Measurements from ENCODE around the gene PSMA4.
"Not testable (repeated sequence)": the region's sequence is repeated elsewhere in the genome, so short reads cannot be mapped to it uniquely, and the experiment has no call there.

The PSMA4 gene

GRCh38 chr15:78540141-78540870 is at the start of gene PSMA4:
Gene PSMA4 (plus strand): TSS chr15:78540444. CDS start chr15:78541928, 1,484 bp downstream.
- FAIRE-seq: no peak

- no peak for FAIRE-seq
Observed at GRCh38 chr15:78492872-78493271, 47.4 kb upstream of the PSMA4 start.

GRCh38 chr15:78501857-78502256 is 38.4 kb upstream of the PSMA4 start:
- no peak for FAIRE-seq

- FAIRE-seq: no peak
Observed at GRCh38 chr15:78502641-78503040, 37.6 kb upstream of the PSMA4 start.

- FAIRE-seq: peak; percentile 99
Observed at GRCh38 chr15:78506971-78507830, 33.0 kb upstream of the PSMA4 start, which contains the start of gene HYKK. Gene HYKK (plus strand): TSS chr15:78507577. CDS start chr15:78513089, 5,512 bp downstream.

GRCh38 chr15:78507831-78508160 is 32.4 kb upstream of the PSMA4 start:
- no peak for FAIRE-seq

GRCh38 chr15:78508272-78508671 is 32.0 kb upstream of the PSMA4 start:
- no peak for FAIRE-seq

- no peak for FAIRE-seq
Observed at GRCh38 chr15:78509726-78510312, 30.4 kb upstream of the PSMA4 start.

- not testable (repeated sequence) for FAIRE-seq
Observed at GRCh38 chr15:78520035-78520434, 20.2 kb upstream of the PSMA4 start.

- FAIRE-seq: no peak
Observed at GRCh38 chr15:78524230-78524629, 16.0 kb upstream of the PSMA4 start.

- no peak for FAIRE-seq
Observed at GRCh38 chr15:78527325-78527724, 12.9 kb upstream of the PSMA4 start.

GRCh38 chr15:78533331-78533730 is 6.9 kb upstream of the PSMA4 start:
- FAIRE-seq: no peak

- no peak for FAIRE-seq
Observed at GRCh38 chr15:78536134-78536533, 4.1 kb upstream of the PSMA4 start.

GRCh38 chr15:78537266-78537905 is 2.9 kb upstream of the PSMA4 start:
- no peak for FAIRE-seq

GRCh38 chr15:78538358-78538757 is 1.9 kb upstream of the PSMA4 start:
- FAIRE-seq: no peak

GRCh38 chr15:78539464-78540140 is 642 bp upstream of the PSMA4 start:
- FAIRE-seq: not testable (repeated sequence)

GRCh38 chr15:78540871-78541743 is 863 bp downstream of the PSMA4 start:
- no peak for FAIRE-seq

- FAIRE-seq: no peak
Observed at GRCh38 chr15:78541744-78542034, 1.4 kb downstream of the PSMA4 start.

GRCh38 chr15:78542647-78543046 is 2.4 kb downstream of the PSMA4 start:
- FAIRE-seq: no peak

- FAIRE-seq: no peak
Observed at GRCh38 chr15:78550194-78550593, 9.9 kb downstream of the PSMA4 start.

GRCh38 chr15:78550815-78551214 is 10.6 kb downstream of the PSMA4 start:
- no peak for FAIRE-seq

GRCh38 chr15:78551902-78552301 is 11.7 kb downstream of the PSMA4 start:
- no peak for FAIRE-seq

Measured in G401.6 (cell line).